Astrocyte (in vitro differentiated cells and primary cell): Measurements from ENCODE around the gene OCA2.

Source experiments
- EZH2 ChIP-seq: IDR thresholded peaks from 2 replicates; pipeline ENCODE4 v1.6.1; 2012; ENCODE audit warnings: mild to moderate bottlenecking, low read length, inconsistent platforms; ENCODE audit not compliant: insufficient read depth
- TF ChIP-seq, protein P1 (sequence below): IDR thresholded peaks from 2 replicates; pipeline ENCODE4 v1.5.1; 2011; ENCODE audit warnings: low read depth, mild to moderate bottlenecking, inconsistent platforms, low read length, moderate library complexity; ENCODE audit not compliant: insufficient read depth

DNA sequence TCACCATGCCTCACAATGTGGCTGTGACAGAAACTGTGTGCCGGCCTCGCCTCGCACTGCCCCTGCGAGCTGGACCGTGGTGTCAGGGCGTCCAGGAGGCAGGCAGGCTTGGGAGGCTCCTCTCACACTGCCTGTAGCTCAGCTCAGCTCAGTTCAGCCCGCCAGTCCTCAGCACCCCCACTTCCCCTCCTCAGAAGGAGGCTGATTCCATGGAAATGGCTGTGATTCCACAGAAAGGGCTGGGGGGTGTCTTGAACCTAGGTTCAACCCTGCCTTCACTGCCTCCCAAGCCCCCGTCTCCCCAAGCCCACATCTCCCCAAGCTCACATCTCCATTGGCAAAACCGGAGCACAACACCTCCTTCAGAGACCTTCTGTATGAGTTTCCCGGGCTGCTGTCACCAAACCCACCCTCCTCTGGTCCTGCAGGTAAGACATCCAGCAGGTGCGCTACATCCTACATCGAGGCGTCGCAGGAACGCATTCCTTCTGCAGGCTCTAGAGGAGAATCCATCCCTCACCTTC, 94.0 kb downstream of the OCA2 start:
- TF ChIP-seq, protein P1, sequence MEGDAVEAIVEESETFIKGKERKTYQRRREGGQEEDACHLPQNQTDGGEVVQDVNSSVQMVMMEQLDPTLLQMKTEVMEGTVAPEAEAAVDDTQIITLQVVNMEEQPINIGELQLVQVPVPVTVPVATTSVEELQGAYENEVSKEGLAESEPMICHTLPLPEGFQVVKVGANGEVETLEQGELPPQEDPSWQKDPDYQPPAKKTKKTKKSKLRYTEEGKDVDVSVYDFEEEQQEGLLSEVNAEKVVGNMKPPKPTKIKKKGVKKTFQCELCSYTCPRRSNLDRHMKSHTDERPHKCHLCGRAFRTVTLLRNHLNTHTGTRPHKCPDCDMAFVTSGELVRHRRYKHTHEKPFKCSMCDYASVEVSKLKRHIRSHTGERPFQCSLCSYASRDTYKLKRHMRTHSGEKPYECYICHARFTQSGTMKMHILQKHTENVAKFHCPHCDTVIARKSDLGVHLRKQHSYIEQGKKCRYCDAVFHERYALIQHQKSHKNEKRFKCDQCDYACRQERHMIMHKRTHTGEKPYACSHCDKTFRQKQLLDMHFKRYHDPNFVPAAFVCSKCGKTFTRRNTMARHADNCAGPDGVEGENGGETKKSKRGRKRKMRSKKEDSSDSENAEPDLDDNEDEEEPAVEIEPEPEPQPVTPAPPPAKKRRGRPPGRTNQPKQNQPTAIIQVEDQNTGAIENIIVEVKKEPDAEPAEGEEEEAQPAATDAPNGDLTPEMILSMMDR: no peak
- no peak for TF ChIP-seq EZH2
